HEK293 (cell line): ENCODE data around the gene GPC2.
"Not testable (repeated sequence)": the region's sequence is repeated elsewhere in the genome, so short reads cannot be mapped to it uniquely, and the experiment has no call there.

Experiments used
- CTCF ChIA-PET: fragments of 350-600 bp; formaldehyde crosslinking; extraction: SDS; loops from one replicate; lab custom pipeline; 2021; ENCODE audit warnings: antibody characterized with exemption; lab: Yijun Ruan, JAX
- POLR2A ChIA-PET: fragments of 300-600 bp; formaldehyde crosslinking; extraction: SDS; loops from one replicate; lab custom pipeline; 2020; ENCODE audit warnings: antibody characterized with exemption, inconsistent platforms; lab: Yijun Ruan, JAX
- H3K27ac ChIP-seq: fragments of 200-500 bp; sonication (Bioruptor generic); 2 replicates; pipeline ENCODE4 v1.5.1; 2014; ENCODE audit warnings: low read depth, low read length, control low read depth, inconsistent platforms; ENCODE audit errors: extremely low read depth
- H3K36me3 ChIP-seq, 2 experiments: fragments of 200-500 bp in 1 of 2; sonication (Bioruptor generic) in 1 of 2; 1 replicate in 1 of 2; 2 replicates in 1 of 2; pipeline ENCODE4 v1.5.1; 2014 to 2017; ENCODE audit warnings: inconsistent platforms in 2 of 2, low read length in 2 of 2; ENCODE audit not compliant: control insufficient read depth in 2 of 2, insufficient read depth in 1 of 2
- H3K4me1 ChIP-seq: fragments of 200-500 bp; sonication (Bioruptor generic); 2 replicates; pipeline ENCODE4 v1.5.1; 2014; ENCODE audit warnings: mild to moderate bottlenecking, low read length, inconsistent platforms; ENCODE audit not compliant: control insufficient read depth, insufficient read depth
- H3K4me3 ChIP-seq: 2 replicates; pipeline ENCODE4 v1.5.1; 2011; ENCODE audit warnings: low read depth, mild to moderate bottlenecking, control low read depth, low read length, moderate library complexity
- H3K9me3 ChIP-seq: fragments of 200-500 bp; sonication (Bioruptor generic); 2 replicates; pipeline ENCODE4 v1.5.1; 2014; ENCODE audit warnings: low read depth, low read length, inconsistent platforms; ENCODE audit not compliant: control insufficient read depth, insufficient read depth
- BCL6B ChIP-seq: fragments of 450-650 bp; formaldehyde crosslinking; IDR thresholded peaks from 2 replicates; pipeline ENCODE4 v1.5.1; 2017; ENCODE audit warnings: missing biosample characterization, missing genetic modification characterization
- GLI2 ChIP-seq: fragments of 450-650 bp; formaldehyde crosslinking; IDR thresholded peaks from 2 replicates; pipeline ENCODE4; 2017; ENCODE audit warnings: missing biosample characterization, missing genetic modification characterization, low read depth, borderline replicate concordance
- KLF1 ChIP-seq: fragments of 450-650 bp; formaldehyde crosslinking; IDR thresholded peaks from 2 replicates; pipeline ENCODE4 v1.5.1; 2016; ENCODE audit warnings: missing biosample characterization, missing genetic modification characterization
- MEIS1 ChIP-seq: sonication (generic); formaldehyde crosslinking; IDR thresholded peaks from 2 replicates; pipeline ENCODE4 v1.8.1; 2022; ENCODE audit warnings: missing genetic modification reagents, mild to moderate bottlenecking, borderline replicate concordance
- PRDM1 ChIP-seq: fragments of 450-650 bp; formaldehyde crosslinking; IDR thresholded peaks from 2 replicates; pipeline ENCODE4; 2016; ENCODE audit warnings: missing biosample characterization, missing genetic modification characterization
- PRDM6 ChIP-seq: fragments of 450-650 bp; formaldehyde crosslinking; IDR thresholded peaks from 2 replicates; pipeline ENCODE4 v1.5.1; 2017; ENCODE audit warnings: missing biosample characterization, missing genetic modification characterization
- SALL2 ChIP-seq: fragments of 450-650 bp; formaldehyde crosslinking; IDR thresholded peaks from 2 replicates; pipeline ENCODE4 v1.5.0; 2017; ENCODE audit warnings: missing biosample characterization, mild to moderate bottlenecking, missing genetic modification characterization, borderline replicate concordance
- WT1 ChIP-seq: fragments of 450-650 bp; formaldehyde crosslinking; IDR thresholded peaks from 2 replicates; pipeline ENCODE4 v1.5.1; 2016; ENCODE audit warnings: missing biosample characterization, missing genetic modification characterization
- ZFP69B ChIP-seq: fragments of 450-650 bp; formaldehyde crosslinking; IDR thresholded peaks from 2 replicates; pipeline ENCODE4 v1.5.1; 2016; ENCODE audit warnings: missing biosample characterization, missing genetic modification characterization
- ZNF114 ChIP-seq: fragments of 450-650 bp; formaldehyde crosslinking; IDR thresholded peaks from 2 replicates; pipeline ENCODE4 v1.5.0; 2017; ENCODE audit warnings: missing biosample characterization, missing genetic modification characterization
- ZNF274 ChIP-seq, 2 experiments: fragments of 200-500 bp in 1 of 2; fragments of 450-650 bp in 1 of 2; sonication (Bioruptor generic) in 1 of 2; formaldehyde crosslinking in 1 of 2; IDR thresholded peaks; 2 replicates each; pipeline versions ENCODE4 v1.5.1 to v1.6.1; 2014 to 2016; ENCODE audit warnings: borderline replicate concordance in 1 of 2, inconsistent platforms in 1 of 2, low read length in 1 of 2, missing biosample characterization in 1 of 2, missing genetic modification characterization in 1 of 2
- ZNF302 ChIP-seq: fragments of 450-650 bp; formaldehyde crosslinking; IDR thresholded peaks from 2 replicates; pipeline ENCODE4 v1.5.1; 2016; ENCODE audit warnings: missing biosample characterization, missing genetic modification characterization, low read depth
- ZNF433 ChIP-seq: fragments of 450-650 bp; formaldehyde crosslinking; IDR thresholded peaks from 2 replicates; pipeline ENCODE4 v1.5.1; 2016; ENCODE audit warnings: missing biosample characterization, missing genetic modification characterization, low read depth
- ZNF514 ChIP-seq: fragments of 450-650 bp; formaldehyde crosslinking; IDR thresholded peaks from 2 replicates; pipeline ENCODE4 v1.5.1; 2016; ENCODE audit warnings: missing biosample characterization, missing genetic modification characterization
- ZNF529 ChIP-seq: fragments of 450-650 bp; formaldehyde crosslinking; IDR thresholded peaks from 2 replicates; pipeline ENCODE4 v1.5.1; 2017; ENCODE audit warnings: missing genetic modification characterization, missing biosample characterization; ENCODE audit not compliant: insufficient replicate concordance
- ZNF530 ChIP-seq: fragments of 450-650 bp; formaldehyde crosslinking; IDR thresholded peaks from 2 replicates; pipeline ENCODE4 v1.5.1; 2016; ENCODE audit warnings: low read depth, missing biosample characterization, missing genetic modification characterization
- ZNF544 ChIP-seq: fragments of 450-650 bp; formaldehyde crosslinking; IDR thresholded peaks from 2 replicates; pipeline ENCODE4 v1.5.0; 2017; ENCODE audit warnings: missing biosample characterization, missing genetic modification characterization
- ZNF560 ChIP-seq: fragments of 450-650 bp; formaldehyde crosslinking; IDR thresholded peaks from 2 replicates; pipeline ENCODE4 v1.5.1; 2017; ENCODE audit warnings: missing biosample characterization, missing genetic modification characterization, borderline replicate concordance
- ZNF624 ChIP-seq: fragments of 450-650 bp; formaldehyde crosslinking; IDR thresholded peaks from 2 replicates; pipeline ENCODE4 v1.5.1; 2017; ENCODE audit warnings: missing biosample characterization, missing genetic modification characterization
- ZNF626 ChIP-seq: fragments of 450-650 bp; sonication (Bioruptor Pico); formaldehyde crosslinking; IDR thresholded peaks from 2 replicates; pipeline ENCODE4 v1.5.1; 2018; ENCODE audit warnings: missing biosample characterization, missing genetic modification characterization, inconsistent platforms
- ZNF707 ChIP-seq: fragments of 450-650 bp; formaldehyde crosslinking; IDR thresholded peaks from 2 replicates; pipeline ENCODE4 v1.5.1; 2016; ENCODE audit warnings: missing biosample characterization, missing genetic modification characterization
- ZNF768 ChIP-seq: fragments of 450-650 bp; formaldehyde crosslinking; IDR thresholded peaks from 2 replicates; pipeline ENCODE4 v1.5.1; 2018; ENCODE audit warnings: missing biosample characterization, mild to moderate bottlenecking, missing genetic modification characterization
- ZSCAN30 ChIP-seq: fragments of 450-650 bp; IDR thresholded peaks from 2 replicates; pipeline ENCODE4 v1.5.1; 2018; ENCODE audit warnings: missing biosample characterization, mild to moderate bottlenecking, missing genetic modification characterization, moderate library complexity

Gene GPC2

GRCh38 chr7:100200693-100201092 is 23.5 kb upstream of the GPC2 start:
- Histone ChIP-seq H3K9me3 (no peaks in the 10 kb centered on the region), H3K27ac (no peak overlapping the region), H3K4me3 (no peak overlapping the region), H3K4me1 (no peaks in the 10 kb centered on the region), H3K36me3 (no peaks in the 10 kb centered on the region)
- no peak for TF ChIP-seq ZNF433 (tag by site-specific recombination)
- no peak for TF ChIP-seq ZSCAN30 (tag by site-specific recombination)
- no peak for TF ChIP-seq ZNF626
- TF ChIP-seq KLF1 (tag by site-specific recombination), result no peak
- TF ChIP-seq PRDM6, result no peak
- TF ChIP-seq ZNF514 (tag by site-specific recombination), result no peak
- no peak for TF ChIP-seq GLI2
- CTCF ChIA-PET, result interaction anchor here (0.6 to 2.4 kb wide), 3 partner anchors 11 to 92 kb away, joined by 3 to 11 read pairs (median 9); no protein-coding TSS in a partner anchor
- POLR2A ChIA-PET, result interaction anchor here (1.1 kb wide), 1 partner anchor 228 kb away, joined by 6 read pairs; the partner anchor contains the start of gene ZCWPW1

GRCh38 chr7:100198266-100198665 is 21.1 kb upstream of the GPC2 start:
- CTCF ChIA-PET, result interaction anchor here (0.8 kb wide), 1 partner anchor 19 kb away, joined by 4 read pairs; no protein-coding TSS in a partner anchor
- Histone ChIP-seq H3K36me3 (no peaks in the 10 kb centered on the region), H3K4me1 (no peaks in the 10 kb centered on the region)

GRCh38 chr7:100195901-100196322 is 18.7 kb upstream of the GPC2 start:
- H3K9me3 ChIP-seq, H3K4me1 ChIP-seq, H3K36me3 ChIP-seq, H3K4me3 ChIP-seq, H3K27ac ChIP-seq: not testable (repeated sequence)
- CTCF ChIA-PET, result interaction anchor here (1.4 kb wide), 1 partner anchor 22 kb away, joined by 3 read pairs; no protein-coding TSS in a partner anchor
- TF ChIP-seq PRDM1 (tag by site-specific recombination), result peak; percentile 36; the same call in 1 of the 2 replicates
- POLR2A ChIA-PET, result interaction anchor here (0.8 kb wide), 1 partner anchor 9 kb away, joined by 3 read pairs; no protein-coding TSS in a partner anchor

More at GRCh38 chr7:100198266-100198665, 21.1 kb upstream of the GPC2 start:
- POLR2A ChIA-PET, result interaction anchor here (1.0 kb wide), 1 partner anchor 21 kb away, joined by 3 read pairs; the partner anchor contains the start of gene STAG3
- Histone ChIP-seq H3K27ac (no peak overlapping the region), H3K4me3 (no peak overlapping the region), H3K9me3 (no peaks in the 10 kb centered on the region)
- TF ChIP-seq ZNF544 (tag by site-specific recombination), result no peak
- TF ChIP-seq ZNF114 (tag by site-specific recombination), result no peak
- TF ChIP-seq ZNF302 (tag by site-specific recombination), result no peak
- TF ChIP-seq ZNF624 (tag by site-specific recombination), result no peak
- TF ChIP-seq SALL2, result no peak
- no peak for TF ChIP-seq ZNF707
- no peak for TF ChIP-seq ZNF560
- no peak for TF ChIP-seq ZNF530
- no peak for TF ChIP-seq ZNF529
- TF ChIP-seq ZNF768 (tag by site-specific recombination), result no peak
- no peak for TF ChIP-seq MEIS1 (CRISPR knock-in tag)
- no peak for TF ChIP-seq WT1 (tag by site-specific recombination)
- no peak for TF ChIP-seq ZNF274 (IDR thresholded peaks at IDR 0.05; ENCODE audit: low read length)
- TF ChIP-seq ZNF274 (tag by site-specific recombination; IDR thresholded peaks at IDR 0.05; ENCODE audit: borderline replicate concordance), result no peak
- no peak for TF ChIP-seq ZFP69B (tag by site-specific recombination)
- TF ChIP-seq ZSCAN30 (tag by site-specific recombination), result no peak
- no peak for TF ChIP-seq BCL6B (tag by site-specific recombination)
- TF ChIP-seq KLF1 (tag by site-specific recombination), result no peak
